GM12875 (cell line): ENCODE data around the gene SORD.
"Not testable (repeated sequence)": the region's sequence is repeated elsewhere in the genome, so short reads cannot be mapped to it uniquely, and the experiment has no call there.

Experiments used
- H3K4me3 ChIP-seq: one replicate; pipeline ENCODE4 v1.5.1; 2011; ENCODE audit warnings: low read depth, low read length, control low read depth
- CTCF ChIP-seq: IDR thresholded peaks from 2 replicates; pipeline ENCODE4 v1.5.1; 2011; ENCODE audit warnings: low read depth, mild to moderate bottlenecking, control low read depth, inconsistent platforms, low read length, moderate library complexity, borderline replicate concordance; ENCODE audit not compliant: insufficient read depth

Gene SORD

DNA sequence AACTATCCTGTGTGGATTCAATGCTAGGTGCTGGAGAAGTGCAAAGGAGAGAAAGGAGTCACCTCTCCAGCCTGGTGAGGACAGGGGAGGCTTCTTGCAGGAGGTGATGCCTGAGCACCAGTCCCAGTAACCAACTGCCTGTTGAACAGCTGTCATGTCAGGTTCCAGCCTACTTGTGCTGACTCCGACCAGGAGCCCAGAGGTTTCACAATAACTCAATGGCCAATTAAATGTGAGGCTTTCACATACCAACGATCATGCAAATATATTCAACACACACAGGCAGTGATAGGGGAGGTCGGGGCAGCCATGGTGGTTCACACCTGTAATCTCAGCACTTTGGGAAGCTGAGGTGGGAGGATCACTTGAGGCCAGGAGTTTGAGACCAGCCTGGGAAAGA lies 7.7 kb downstream of the SORD start:
- TF ChIP-seq CTCF = no peak
- no peak overlapping the region for H3K4me3 ChIP-seq

- not testable (repeated sequence) for H3K4me3 ChIP-seq
These were observed 8.6 kb downstream of the SORD start for GRCh38 chr15:45031522-45032028.

GRCh38 chr15:45032501-45032900 lies 9.5 kb downstream of the SORD start:
- H3K4me3 ChIP-seq = not testable (repeated sequence)

DNA sequence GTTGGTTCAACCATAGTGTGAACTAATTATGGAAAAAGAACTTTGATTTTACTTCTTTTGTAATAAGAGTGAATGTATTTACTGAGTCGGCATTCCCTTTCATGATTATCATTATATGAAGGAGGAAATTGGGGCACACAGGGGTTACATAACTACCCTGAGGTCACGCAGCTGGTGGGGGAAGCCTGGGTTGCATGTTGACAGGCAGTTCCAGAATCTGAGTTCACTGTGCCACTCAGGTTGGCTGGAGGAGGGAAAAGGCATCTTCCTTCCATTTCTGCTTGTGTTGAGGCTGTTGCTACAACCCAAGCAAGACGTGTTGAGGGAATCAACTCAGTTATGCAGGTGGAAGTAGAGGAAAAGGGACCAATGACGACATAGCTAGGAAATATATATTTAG lies 11.1 kb downstream of the SORD start:
- not testable (repeated sequence) for H3K4me3 ChIP-seq

GRCh38 chr15:45034600-45035375 lies 11.8 kb downstream of the SORD start:
- not testable (repeated sequence) for H3K4me3 ChIP-seq

- H3K4me3 ChIP-seq = not testable (repeated sequence)
These were observed 14.1 kb downstream of the SORD start for GRCh38 chr15:45036812-45037781.

GRCh38 chr15:45037936-45038335 lies 14.9 kb downstream of the SORD start:
- TF ChIP-seq CTCF = no peak

More at GRCh38 chr15:45036812-45037781, 14.1 kb downstream of the SORD start:
- TF ChIP-seq CTCF = peak; percentile 90

DNA sequence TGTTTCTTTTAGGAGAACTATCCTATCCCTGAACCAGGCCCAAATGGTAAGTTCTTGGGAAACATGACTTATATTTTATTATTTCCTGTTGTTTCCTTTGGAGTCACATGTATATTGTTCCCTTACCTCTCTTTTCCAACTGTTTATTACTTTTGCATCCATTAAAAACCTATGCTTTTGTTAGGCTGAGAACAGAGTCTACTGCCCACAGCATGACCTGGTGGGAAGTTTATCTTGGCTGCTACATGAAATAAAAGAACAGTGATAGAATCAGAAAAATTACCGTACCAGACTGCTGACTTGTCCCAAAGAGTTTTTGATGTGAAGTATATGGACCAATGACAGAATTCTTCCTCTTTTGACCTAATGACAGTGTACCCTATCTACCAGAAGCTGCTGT lies 17.4 kb downstream of the SORD start:
- not testable (repeated sequence) for H3K4me3 ChIP-seq

More at GRCh38 chr15:45037936-45038335, 14.9 kb downstream of the SORD start:
- H3K4me3 ChIP-seq = no peak overlapping the region

DNA sequence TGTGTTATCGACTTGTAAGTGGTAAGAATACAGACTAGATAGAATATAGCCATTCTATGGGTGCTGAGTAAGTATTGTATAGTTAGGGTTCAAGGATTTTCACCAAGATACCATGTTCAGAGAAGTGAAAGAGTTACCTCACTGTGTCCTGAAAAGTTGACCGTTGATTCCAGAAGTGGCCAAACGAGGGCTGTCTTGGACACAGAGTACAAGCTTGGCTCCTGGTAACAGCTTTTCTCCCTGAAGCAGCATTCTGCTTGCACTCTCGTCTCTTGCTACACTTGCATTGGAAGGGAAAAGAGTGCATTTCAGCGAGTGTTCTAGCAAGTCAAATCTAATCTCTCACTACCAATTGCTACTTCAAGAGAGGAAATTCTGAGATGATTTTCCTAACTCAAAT lies 18.5 kb downstream of the SORD start:
- H3K4me3 ChIP-seq = not testable (repeated sequence)

DNA sequence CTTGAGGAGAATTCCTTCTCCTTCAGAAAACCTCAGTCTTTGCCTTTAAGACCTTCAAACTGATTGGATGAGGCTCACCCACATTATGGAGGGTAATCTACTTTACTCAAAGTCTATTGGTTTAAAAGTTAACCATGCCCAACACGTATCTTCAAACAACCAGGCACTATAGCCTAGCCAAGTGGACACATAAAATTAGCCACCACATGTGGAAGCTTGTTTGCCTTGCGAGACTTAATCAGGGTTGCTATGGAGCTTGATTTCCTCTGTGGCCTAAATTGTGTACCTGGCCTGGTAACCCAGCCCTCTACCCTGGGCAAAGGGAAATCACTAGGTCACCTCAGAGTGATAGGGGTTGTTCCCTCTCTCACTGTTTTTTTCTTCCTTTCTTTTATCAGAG lies 19.9 kb downstream of the SORD start:
- not testable (repeated sequence) for H3K4me3 ChIP-seq

GRCh38 chr15:45044270-45044669 lies 21.3 kb downstream of the SORD start:
- H3K4me3 ChIP-seq = not testable (repeated sequence)

GRCh38 chr15:45048449-45048793 lies 25.4 kb downstream of the SORD start:
- H3K4me3 ChIP-seq = not testable (repeated sequence)
